AG04450 (cell line): ENCODE measurements around the gene DYRK4. TPM values are rescaled to one million over a fixed set of nuclear protein-coding genes. Genes with fewer than 3 reads are reported as not detected.

Experiments
- CTCF ChIA-PET: fragments of 300-600, 350-600 bp; formaldehyde crosslinking; extraction: SDS; loops from one replicate; lab custom pipeline; 2022; ENCODE audit warnings: antibody characterized with exemption, inconsistent platforms; lab: Charles Lee
- POLR2A ChIA-PET: fragments of 350-600 bp; formaldehyde crosslinking; extraction: SDS; loops from one replicate; lab custom pipeline; 2021; ENCODE audit warnings: antibody characterized with exemption, inconsistent platforms; lab: Yijun Ruan, JAX
- DNase-seq: peaks from one replicate; pipeline ENCODE4 v3.0.0-alpha.2; 2011; ENCODE audit warnings: low read depth, low spot score
- H3K27ac ChIP-seq: one replicate; pipeline ENCODE4 v1.5.1; 2012; ENCODE audit warnings: low read depth, low read length, control low read depth
- H3K27me3 ChIP-seq: one replicate; pipeline ENCODE4 v1.6.0; 2012; ENCODE audit warnings: low read length; ENCODE audit not compliant: control insufficient read depth, insufficient read depth
- H3K4me3 ChIP-seq: 2 replicates; pipeline ENCODE4 v1.5.1; 2011; ENCODE audit warnings: mild to moderate bottlenecking, low read depth, low read length, control low read depth
- H3K9me3 ChIP-seq: 2 replicates; pipeline ENCODE4 v1.5.1; 2012; ENCODE audit warnings: low read length; ENCODE audit not compliant: control insufficient read depth, insufficient read depth
- polyA plus RNA-seq: library from polyadenylated mRNA; depleted of rRNA; stranded (reverse); fragments of >200 nt; gene quantifications from 2 replicates; pipeline ENCODE4 v1.2.3, GENCODE V29; 2011
- TF ChIP-seq, protein P1 (sequence below): IDR thresholded peaks from 2 replicates; pipeline ENCODE4 v1.5.1; 2011; ENCODE audit warnings: low read depth, low read length, control low read depth, inconsistent platforms

DYRK4 gene
- polyA plus RNA-seq, 1 experiment: 71.9 TPM

DNA sequence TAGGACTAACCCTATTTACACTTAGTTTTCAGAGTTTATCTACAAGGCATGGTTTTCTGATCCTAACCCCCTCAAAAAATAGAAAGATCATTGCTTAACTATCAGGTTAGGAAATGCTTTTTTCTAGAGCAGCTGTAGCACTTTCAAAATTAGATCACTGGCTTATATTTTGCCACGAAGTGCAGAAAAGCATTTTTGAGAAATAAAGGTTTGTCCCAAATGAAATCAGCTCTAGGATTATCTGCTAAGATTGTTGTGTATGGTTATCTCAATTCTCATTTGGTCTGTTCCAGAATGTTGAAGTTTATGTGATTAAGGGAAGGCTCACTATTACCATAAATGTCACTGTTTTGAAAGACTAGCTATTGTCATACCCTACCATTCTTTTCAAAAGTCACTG lies 9.8 kb upstream of the DYRK4 start:
- Histone ChIP-seq H3K4me3 (no peak overlapping the region), H3K27me3 (no peaks in the 10 kb centered on the region), H3K27ac (no peak overlapping the region), H3K9me3 (no peaks in the 10 kb centered on the region)
- CTCF ChIA-PET: no interaction called here
- TF ChIP-seq, protein P1, sequence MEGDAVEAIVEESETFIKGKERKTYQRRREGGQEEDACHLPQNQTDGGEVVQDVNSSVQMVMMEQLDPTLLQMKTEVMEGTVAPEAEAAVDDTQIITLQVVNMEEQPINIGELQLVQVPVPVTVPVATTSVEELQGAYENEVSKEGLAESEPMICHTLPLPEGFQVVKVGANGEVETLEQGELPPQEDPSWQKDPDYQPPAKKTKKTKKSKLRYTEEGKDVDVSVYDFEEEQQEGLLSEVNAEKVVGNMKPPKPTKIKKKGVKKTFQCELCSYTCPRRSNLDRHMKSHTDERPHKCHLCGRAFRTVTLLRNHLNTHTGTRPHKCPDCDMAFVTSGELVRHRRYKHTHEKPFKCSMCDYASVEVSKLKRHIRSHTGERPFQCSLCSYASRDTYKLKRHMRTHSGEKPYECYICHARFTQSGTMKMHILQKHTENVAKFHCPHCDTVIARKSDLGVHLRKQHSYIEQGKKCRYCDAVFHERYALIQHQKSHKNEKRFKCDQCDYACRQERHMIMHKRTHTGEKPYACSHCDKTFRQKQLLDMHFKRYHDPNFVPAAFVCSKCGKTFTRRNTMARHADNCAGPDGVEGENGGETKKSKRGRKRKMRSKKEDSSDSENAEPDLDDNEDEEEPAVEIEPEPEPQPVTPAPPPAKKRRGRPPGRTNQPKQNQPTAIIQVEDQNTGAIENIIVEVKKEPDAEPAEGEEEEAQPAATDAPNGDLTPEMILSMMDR: no peak
- POLR2A ChIA-PET: no interaction called here
- DNase-seq: no peak

DNA sequence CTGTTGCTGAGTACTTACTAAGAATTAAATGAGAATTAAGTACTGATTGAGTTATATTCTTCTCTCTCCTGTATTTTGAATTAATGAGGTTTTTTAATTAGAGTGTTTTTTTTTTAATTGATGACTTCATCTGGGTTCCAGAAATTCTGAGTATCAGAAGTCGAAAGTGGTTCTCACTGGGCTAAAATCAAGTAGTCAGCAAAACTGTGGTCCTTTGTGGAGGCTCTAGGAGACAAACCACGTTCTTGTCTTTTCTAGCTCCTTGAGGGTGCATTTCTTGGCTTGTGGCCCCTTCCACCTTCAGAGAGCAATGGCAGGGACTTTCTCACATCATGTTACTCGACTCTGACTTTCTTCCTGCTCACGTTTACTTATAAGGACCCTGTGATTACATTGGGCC lies 8.1 kb upstream of the DYRK4 start:
- CTCF ChIA-PET: no interaction called here
- no peaks in the 10 kb centered on the region for H3K9me3 ChIP-seq
- TF ChIP-seq, protein P1: no peak
- no peak overlapping the region for H3K4me3 ChIP-seq
- POLR2A ChIA-PET: interaction anchor here (0.6 kb wide), 1 partner anchor 390 kb away, joined by 3 read pairs; no protein-coding TSS in a partner anchor
- DNase-seq: no peak
- H3K27me3 ChIP-seq: no peaks in the 10 kb centered on the region
- no peak overlapping the region for H3K27ac ChIP-seq

DNA sequence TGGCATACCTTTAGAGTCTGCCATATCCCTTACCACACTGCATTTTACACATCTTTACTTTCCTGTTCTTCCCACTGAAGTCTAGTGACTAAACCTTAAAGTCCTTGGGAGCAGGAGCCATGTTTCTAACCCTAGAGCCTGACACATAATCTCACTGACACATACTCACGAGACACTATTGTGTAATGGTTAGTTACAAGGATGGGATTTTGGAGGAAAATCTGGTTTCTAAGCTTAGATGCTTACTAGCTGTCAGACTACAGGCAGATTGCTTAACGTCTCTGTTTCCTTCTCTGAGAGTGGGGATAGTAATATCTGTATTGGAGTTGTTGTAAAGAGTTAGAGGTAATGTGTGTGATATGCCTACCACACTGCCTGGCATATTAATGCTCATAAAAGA lies 6.2 kb upstream of the DYRK4 start:
- DNase-seq: no peak
- POLR2A ChIA-PET: no interaction called here
- CTCF ChIA-PET: no interaction called here
- TF ChIP-seq, protein P1: no peak
- Histone ChIP-seq H3K27me3 (no peaks in the 10 kb centered on the region), H3K4me3 (no peak overlapping the region), H3K9me3 (no peaks in the 10 kb centered on the region), H3K27ac (no peak overlapping the region)

DNA sequence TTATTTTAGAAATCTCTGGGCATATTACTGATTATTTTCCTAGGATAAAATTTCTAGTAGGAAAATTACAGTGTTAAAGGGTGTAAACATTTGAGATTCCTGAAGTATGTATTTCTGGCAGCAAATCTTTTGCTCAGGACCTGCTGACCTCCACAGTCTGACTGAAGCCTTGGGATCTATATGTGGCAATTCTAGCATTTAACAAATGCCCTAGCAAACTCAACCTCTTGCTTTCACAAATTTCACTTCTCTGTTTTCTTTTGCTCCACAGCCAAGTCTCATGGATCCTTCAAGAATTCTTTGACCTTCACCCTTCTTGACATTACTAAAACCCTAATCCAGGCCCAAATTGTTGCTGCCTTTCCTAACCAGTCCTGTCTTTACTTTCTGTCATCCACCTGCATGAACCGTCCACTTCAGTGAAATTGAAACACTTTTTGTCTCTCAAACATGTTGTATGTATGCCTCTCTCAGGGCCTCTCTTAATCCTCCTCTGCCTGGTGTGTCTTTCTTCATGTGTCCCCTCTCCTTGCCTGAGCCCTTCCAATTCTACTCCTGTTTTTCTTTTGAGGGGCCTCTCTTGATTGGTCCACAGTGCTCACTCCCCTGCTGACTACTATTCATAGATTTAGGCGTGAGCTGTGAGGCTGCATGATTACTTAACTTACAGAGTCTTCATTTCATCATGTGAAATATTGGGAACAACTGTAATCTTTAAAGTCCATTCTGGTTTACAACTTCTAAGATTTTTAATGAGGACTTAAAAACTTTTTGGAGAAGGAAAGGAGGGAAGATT lies 5.1 kb upstream of the DYRK4 start:
- no peak for DNase-seq
- no peak overlapping the region for H3K4me3 ChIP-seq
- TF ChIP-seq, protein P1: no peak
- H3K27me3 ChIP-seq: no peaks in the 10 kb centered on the region
- ChIA-PET CTCF (no interaction called here), POLR2A (no interaction called here)
- H3K9me3 ChIP-seq: no peaks in the 10 kb centered on the region
- H3K27ac ChIP-seq: no peak overlapping the region

DNA sequence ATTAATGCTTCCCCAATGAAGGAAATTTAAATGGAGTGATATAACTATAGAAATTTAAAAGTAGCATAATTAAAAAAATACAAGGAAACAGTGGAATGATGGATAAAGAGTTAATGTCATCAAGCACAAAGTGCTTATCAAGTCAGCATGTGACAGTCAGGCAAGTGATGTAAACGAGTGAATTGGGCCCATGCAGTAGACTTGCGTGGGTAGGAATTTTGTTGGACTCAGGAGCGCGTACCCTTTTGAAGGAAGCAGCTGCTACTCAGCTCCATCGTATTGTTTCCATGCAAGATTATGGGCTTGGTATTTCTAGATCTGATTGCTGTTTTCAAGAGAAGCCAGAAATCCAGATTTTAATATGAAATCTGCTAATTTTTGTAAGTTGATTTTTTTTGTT lies 4.4 kb upstream of the DYRK4 start:
- Histone ChIP-seq H3K27ac (no peak overlapping the region), H3K9me3 (no peaks in the 10 kb centered on the region), H3K27me3 (no peaks in the 10 kb centered on the region), H3K4me3 (no peak overlapping the region)
- no peak for DNase-seq
- TF ChIP-seq, protein P1: no peak
- ChIA-PET POLR2A (no interaction called here), CTCF (no interaction called here)
